H1 (cell line): ENCODE measurements around the gene HNF1A. TPM values are rescaled to one million over a fixed set of nuclear protein-coding genes. Genes with fewer than 3 reads are reported as not detected.

Experiments used
- CBX5 ChIP-seq: fragments of 300-800, 300-1000 bp; sonication (generic); IDR thresholded peaks from 2 replicates; pipeline ENCODE4 v1.7.1; 2016; ENCODE audit warnings: antibody characterized with exemption, low read length, low read depth
- CHD7 ChIP-seq: fragments of 300-600 bp; sonication (generic); IDR thresholded peaks from 2 replicates; pipeline ENCODE4 v1.7.1; 2012; ENCODE audit warnings: low read length, moderate library complexity, mild to moderate bottlenecking, inconsistent platforms; ENCODE audit not compliant: insufficient replicate concordance
- HDAC6 ChIP-seq: IDR thresholded peaks from one replicate; pipeline ENCODE4 v1.7.1; 2012; ENCODE audit warnings: low read depth, mild to moderate bottlenecking, inconsistent platforms, low read length, moderate library complexity
- polyA plus RNA-seq, 7 experiments: library from polyadenylated mRNA; depleted of rRNA in 3 of 7; stranded (reverse) in 5 of 7; unstranded in 2 of 7; fragments of >200 nt in 5 of 7; fragments of 200-250 nt in 2 of 7; gene quantifications; 1 replicate in 5 of 7; 2 replicates in 1 of 7; 4 replicates in 1 of 7; pipeline versions ENCODE4 v1.2.1 to v1.2.3, GENCODE V29; 2011 to 2013; ENCODE audit warnings: missing spikeins in 2 of 7, mixed read lengths in 2 of 7
- total RNA-seq: library from RNA; stranded (reverse); fragmentation: NEBNext Ultra II Directional; extraction: Animal tissue kit (Norgen Biotek cat#: 25700); gene quantifications from 2 replicates; pipeline ENCODE4 v1.2.1, GENCODE V29; 2021

The HNF1A gene
- total and polyA plus RNA-seq, 2 of the 8 experiments (the other 6 are each of a cell fraction or from before 2014, with no cell fraction given): not detected

DNA sequence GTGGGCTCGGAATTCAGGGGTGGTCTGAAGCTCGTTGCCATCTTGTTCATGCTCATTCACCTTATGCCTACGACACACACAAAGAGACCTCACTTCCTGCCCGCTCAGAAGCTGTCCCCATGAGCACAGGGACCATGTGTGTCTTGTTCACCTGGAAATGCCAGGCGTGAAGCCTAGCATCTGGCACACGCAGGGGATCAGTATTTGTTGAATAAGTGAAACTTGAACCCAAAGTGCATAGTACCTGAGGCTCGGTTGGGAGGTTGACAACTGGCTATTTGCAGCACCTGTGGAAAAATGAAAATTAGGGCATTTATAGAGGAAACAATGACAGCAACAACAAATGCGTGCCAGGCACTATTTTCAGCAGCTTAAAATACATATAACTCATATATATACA lies 32.5 kb downstream of the HNF1A start (continued):
- TF ChIP-seq CHD7: no peak
- no peak for TF ChIP-seq CBX5
- no peak for TF ChIP-seq HDAC6
- TF ChIP-seq, all 59 proteins: peak for 0
